Measurements from ENCODE around the gene CNGA4.

CNGA4 gene

GRCh38 chr11:6258571-6259081 is 19.7 kb downstream of the CNGA4 start:
- no peak for ATAC-seq (ENCODE audit: insufficient read depth, low read depth)
- Histone ChIP-seq H3K9ac (ENCODE audit: low read depth, low read length) (no peak overlapping the region), H3K4me1 (ENCODE audit: insufficient read depth, low read length) (no peaks in the 10 kb centered on the region), H3K27me3 (ENCODE audit: insufficient read depth, low read length, poor library complexity) (peaks cover 10% of the 10 kb centered on the region), H2AFZ (ENCODE audit: low read depth, low read length) (no peak overlapping the region), H3K4me2 (ENCODE audit: insufficient read depth, low read length) (no peak overlapping the region), H3K79me2 (ENCODE audit: insufficient read depth, low read length) (no peaks in the 10 kb centered on the region), H3K4me3 (ENCODE audit: low read depth in 1 of 2, low read length in 2 of 2) (no peak overlapping the region), H3K36me3 (ENCODE audit: insufficient read depth, low read length) (no peaks in the 10 kb centered on the region), H3K9me3 (ENCODE audit: insufficient read depth, low read length, severe bottlenecking) (no peaks in the 10 kb centered on the region), H3K27ac (ENCODE audit: low read length) (no peak overlapping the region), H4K20me1 (ENCODE audit: insufficient read depth, low read length) (no peaks in the 10 kb centered on the region)
- no peak for TF ChIP-seq CTCF (IDR thresholded peaks at IDR 0.05; ENCODE audit: borderline replicate concordance, extremely low read depth, low read length, poor library complexity, severe bottlenecking)
- TF ChIP-seq EZH2 (IDR thresholded peaks at IDR 0.05; ENCODE audit: borderline replicate concordance, low read depth, low read length, severe bottlenecking) = no peak
- DNase-seq = no peak

GRCh38 chr11:6260207-6260726 is 21.4 kb downstream of the CNGA4 start:
- Histone ChIP-seq H3K4me3 (ENCODE audit: low read depth in 1 of 2, low read length in 2 of 2) (no peak overlapping the region), H3K4me1 (ENCODE audit: insufficient read depth, low read length) (no peaks in the 10 kb centered on the region), H2AFZ (ENCODE audit: low read depth, low read length) (no peak overlapping the region), H3K79me2 (ENCODE audit: insufficient read depth, low read length) (no peaks in the 10 kb centered on the region), H3K36me3 (ENCODE audit: insufficient read depth, low read length) (no peaks in the 10 kb centered on the region), H3K4me2 (ENCODE audit: insufficient read depth, low read length) (no peak overlapping the region), H3K9me3 (ENCODE audit: insufficient read depth, low read length, severe bottlenecking) (no peaks in the 10 kb centered on the region), H3K27me3 (ENCODE audit: insufficient read depth, low read length, poor library complexity) (peaks cover 6% of the 10 kb centered on the region), H3K9ac (ENCODE audit: low read depth, low read length) (no peak overlapping the region), H3K27ac (ENCODE audit: low read length) (no peak overlapping the region), H4K20me1 (ENCODE audit: insufficient read depth, low read length) (no peaks in the 10 kb centered on the region)
- ATAC-seq (ENCODE audit: insufficient read depth, low read depth) = no peak
- DNase-seq = no peak
- TF ChIP-seq EZH2 (IDR thresholded peaks at IDR 0.05; ENCODE audit: borderline replicate concordance, low read depth, low read length, severe bottlenecking) = no peak
- TF ChIP-seq CTCF (IDR thresholded peaks at IDR 0.05; ENCODE audit: borderline replicate concordance, extremely low read depth, low read length, poor library complexity, severe bottlenecking) = no peak

- Histone ChIP-seq H4K20me1 (ENCODE audit: insufficient read depth, low read length) (no peaks in the 10 kb centered on the region), H3K4me3 (ENCODE audit: low read depth in 1 of 2, low read length in 2 of 2) (no peak overlapping the region), H3K27ac (ENCODE audit: low read length) (no peak overlapping the region), H3K79me2 (ENCODE audit: insufficient read depth, low read length) (no peaks in the 10 kb centered on the region), H3K36me3 (ENCODE audit: insufficient read depth, low read length) (no peaks in the 10 kb centered on the region), H3K4me1 (ENCODE audit: insufficient read depth, low read length) (no peaks in the 10 kb centered on the region), H3K4me2 (ENCODE audit: insufficient read depth, low read length) (no peak overlapping the region), H3K9ac (ENCODE audit: low read depth, low read length) (no peak overlapping the region), H3K27me3 (ENCODE audit: insufficient read depth, low read length, poor library complexity) (peaks cover 8% of the 10 kb centered on the region), H3K9me3 (ENCODE audit: insufficient read depth, low read length, severe bottlenecking) (no peaks in the 10 kb centered on the region), H2AFZ (ENCODE audit: low read depth, low read length) (no peak overlapping the region)
- ATAC-seq (ENCODE audit: insufficient read depth, low read depth) (no peak), DNase-seq (no peak)
- no peak for TF ChIP-seq CTCF (IDR thresholded peaks at IDR 0.05; ENCODE audit: borderline replicate concordance, extremely low read depth, low read length, poor library complexity, severe bottlenecking)
- TF ChIP-seq EZH2 (IDR thresholded peaks at IDR 0.05; ENCODE audit: borderline replicate concordance, low read depth, low read length, severe bottlenecking) = no peak
Observed at GRCh38 chr11:6263662-6264061, 24.8 kb downstream of the CNGA4 start.
